Spleen (tissue), 11 donors: ENCODE measurements around the gene SOX6. TPM values are rescaled to one million over a fixed set of nuclear protein-coding genes. Genes with fewer than 3 reads are reported as not detected.

Experiments
- DNase-seq: peaks from one replicate; pipeline ENCODE4 v3.0.0-alpha.2; 2020
- H3K27ac ChIP-seq, 8 donors: fragments of 200-600 bp; sonication (generic) in 7 of 8; 1 replicate in 4 of 8; 2 replicates in 4 of 8; pipeline versions ENCODE4 v1.5.0 to v1.8.0; 2016 to 2021; ENCODE audit warnings: inconsistent platforms in 4 of 8, mild to moderate bottlenecking in 4 of 8, moderate library complexity in 1 of 8
- H3K27me3 ChIP-seq, 7 donors: fragments of 200-600 bp; sonication (generic) in 6 of 7; replicated peaks in 1 of 7; 1 replicate in 4 of 7; 2 replicates in 3 of 7; pipeline versions ENCODE4 v1.5.0 to v1.8.0; 2016 to 2021; ENCODE audit warnings: inconsistent platforms in 3 of 7, mild to moderate bottlenecking in 1 of 7
- H3K36me3 ChIP-seq, 6 donors: fragments of 200-600 bp; sonication (generic) in 5 of 6; 1 replicate in 4 of 6; 2 replicates in 2 of 6; pipeline versions ENCODE4 v1.5.0 to v1.8.0; 2016 to 2021; ENCODE audit warnings: inconsistent platforms in 2 of 6
- H3K4me1 ChIP-seq, 6 donors: fragments of 200-600 bp; sonication (generic) in 5 of 6; 1 replicate in 3 of 6; 2 replicates in 3 of 6; pipeline versions ENCODE4 v1.5.0 to v1.8.0; 2016 to 2021; ENCODE audit warnings: inconsistent platforms in 3 of 6
- H3K4me3 ChIP-seq, 8 donors: fragments of 200-600 bp; sonication (generic) in 7 of 8; 1 replicate in 4 of 8; 2 replicates in 4 of 8; pipeline versions ENCODE4 v1.5.0 to v1.8.0; 2016 to 2021; ENCODE audit warnings: inconsistent platforms in 4 of 8, mild to moderate bottlenecking in 4 of 8, moderate library complexity in 2 of 8
- H3K9me3 ChIP-seq, 8 donors: fragments of 200-600 bp; sonication (generic) in 7 of 8; 1 replicate in 4 of 8; 2 replicates in 4 of 8; pipeline versions ENCODE4 v1.5.0 to v1.8.0; 2016 to 2021; ENCODE audit warnings: inconsistent platforms in 4 of 8
- CTCF ChIP-seq, 11 experiments: fragments of 200-600 bp in 7 of 11; fragments of 450-650 bp in 4 of 11; sonication (generic) in 4 of 11; IDR thresholded peaks in 8 of 11; conservative IDR thresholded peaks in 3 of 11; 1 replicate in 7 of 11; 2 replicates in 4 of 11; pipeline versions ENCODE4 v1.4.0 to v1.8.0; 2016 to 2021; ENCODE audit warnings: antibody characterized with exemption in 11 of 11, inconsistent platforms in 4 of 11, mild to moderate bottlenecking in 1 of 11
- POLR2A ChIP-seq, 3 donors: fragments of 450-650 bp; IDR thresholded peaks; one replicate each; pipeline ENCODE4 v1.5.1; 2017; ENCODE audit warnings: antibody characterized with exemption in 3 of 3, mild to moderate bottlenecking in 1 of 3
- POLR2AphosphoS5 ChIP-seq, 3 donors: sonication (generic); formaldehyde crosslinking; IDR thresholded peaks; one replicate each; pipeline ENCODE4 v1.5.1; 2017; ENCODE audit warnings: antibody characterized with exemption in 3 of 3
- WGBS, 5 donors: extraction: QIAGEN DNeasy Blood & Tissue Kit in 3 of 5; methylation state at CpG; one replicate each; pipeline versions ENCODE4 v1.1.5 to v1.1.7; 2013 to 2018; 5-methylcytosine and 5-hydroxymethylcytosine counted together
- intact Hi-C: fragments of 100-400 bp; cut with DNase I; formaldehyde crosslinking; loops from one replicate; pipeline ENCODE4 v1.15.0; 2023; ENCODE audit warnings: low total_unique reads
- polyA plus RNA-seq, 3 donors: library from polyadenylated mRNA; stranded (reverse); fragments of 200-250 nt; gene quantifications; one replicate each; pipeline ENCODE4 v1.2.1, GENCODE V29; 2013
- total RNA-seq, 7 donors: library from RNA; depleted of rRNA in 3 of 7; stranded (reverse); fragments of >200 nt in 3 of 7; fragmentation: NEBNext Ultra II Directional in 4 of 7; extraction: Animal tissue kit (Norgen Biotek cat#: 25700) in 4 of 7; gene quantifications; one replicate each; pipeline versions ENCODE4 v1.1.0 to v1.2.1, GENCODE V29; 2016 to 2021
- donor health status: healthy with polysubstance abuse.
- donor health status: DM: no; HTN: no; CAD: no; lungs with moderate emphysema.
- donor health status: DM: no; HTN: no; CAD: no.
- donor health status: Bipolar disorder and iron deficiency.
- donor health status: healthy.
- donor health status: DM: no; HTN: no; CAD: no.
- donor health status: DM: yes; HTN: yes; CAD: no.

SOX6 gene
- total and polyA plus RNA-seq, 10 donors: 0.11 to 12.4 (median 3.7) TPM

- no peak for DNase-seq
- H3K9me3 ChIP-seq: no peaks in the 10 kb centered on the region
Measured at GRCh38 chr11:15969281-15969680, 387.1 kb downstream of the SOX6 start.

GRCh38 chr11:15968461-15969130 is 387.8 kb downstream of the SOX6 start:
- H3K9me3 ChIP-seq: no peaks in the 10 kb centered on the region
- TF ChIP-seq CTCF (IDR thresholded peaks at IDR 0.05 in 8 of 11, conservative IDR thresholded peaks at IDR 0.05 in 3 of 11) (no peak), POLR2A (IDR thresholded peaks at IDR 0.05) (no peak), POLR2AphosphoS5 (IDR thresholded peaks at IDR 0.05) (no peak)
- WGBS, 5 donors: 83 to 92% (median 86%) methylated on average over 10 of the region's 10 CpGs
- peaks cover 0 to 21% (median 7%) of the 10 kb centered on the region in 6 donors for H3K4me1 ChIP-seq
- H3K4me3 ChIP-seq: no peak overlapping the region
- no peak for DNase-seq
- intact Hi-C loops: no loop called here
- H3K36me3 ChIP-seq: no peaks in the 10 kb centered on the region
- H3K27ac ChIP-seq: peak overlapping the region in 7 of 8 donors; percentile 2 to 85 (median 59)
- no peaks in the 10 kb centered on the region for H3K27me3 ChIP-seq

More at GRCh38 chr11:15969281-15969680, 387.1 kb downstream of the SOX6 start:
- Histone ChIP-seq H3K4me1 (peaks cover 0 to 21% (median 7%) of the 10 kb centered on the region in 6 donors), H3K4me3 (peak overlapping the region in 1 of 8 donors; percentile 21), H3K36me3 (no peaks in the 10 kb centered on the region), H3K27me3 (no peaks in the 10 kb centered on the region), H3K27ac (peak overlapping the region in 7 of 8 donors; percentile 2 to 85 (median 59))
- intact Hi-C loops: no loop called here
- WGBS, 5 donors: 23 to 33% (median 27%) methylated on average over 4 of the region's 4 CpGs
- no peak for TF ChIP-seq CTCF (IDR thresholded peaks at IDR 0.05 in 8 of 11, conservative IDR thresholded peaks at IDR 0.05 in 3 of 11)
- no peak for TF ChIP-seq POLR2AphosphoS5 (IDR thresholded peaks at IDR 0.05)
- no peak for TF ChIP-seq POLR2A (IDR thresholded peaks at IDR 0.05)

GRCh38 chr11:15967966-15968365 is 388.4 kb downstream of the SOX6 start:
- no peaks in the 10 kb centered on the region for H3K36me3 ChIP-seq
- intact Hi-C loops: no loop called here
- H3K9me3 ChIP-seq: no peaks in the 10 kb centered on the region
- H3K4me3 ChIP-seq: no peak overlapping the region
- TF ChIP-seq POLR2A (IDR thresholded peaks at IDR 0.05) (no peak), CTCF (IDR thresholded peaks at IDR 0.05 in 8 of 11, conservative IDR thresholded peaks at IDR 0.05 in 3 of 11) (no peak), POLR2AphosphoS5 (IDR thresholded peaks at IDR 0.05) (no peak)
- H3K4me1 ChIP-seq: peaks cover 0 to 21% (median 7%) of the 10 kb centered on the region in 6 donors
- no peak for DNase-seq
- H3K27ac ChIP-seq: peak overlapping the region in 6 of 8 donors; percentile 51 to 85 (median 60)
- H3K27me3 ChIP-seq: no peaks in the 10 kb centered on the region
- 39 to 67% (median 46%) methylated on average over 2 of the region's 2 CpGs for WGBS, 5 donors

- Histone ChIP-seq H3K36me3 (no peaks in the 10 kb centered on the region), H3K4me3 (no peak overlapping the region), H3K27me3 (no peaks in the 10 kb centered on the region), H3K27ac (peak overlapping the region in 3 of 8 donors; percentile 61 to 85 (median 81)), H3K9me3 (no peaks in the 10 kb centered on the region), H3K4me1 (peaks cover 0 to 21% (median 7%) of the 10 kb centered on the region in 6 donors)
- DNase-seq: no peak
- TF ChIP-seq POLR2AphosphoS5 (IDR thresholded peaks at IDR 0.05): no peak
- intact Hi-C loops: no loop called here
- 79 to 92% (median 87%) methylated on average over 2 of the region's 2 CpGs for WGBS, 5 donors
Measured at GRCh38 chr11:15967166-15967565, 389.2 kb downstream of the SOX6 start.
